HG03558 (cell line): Measurements from ENCODE around the gene DAPK2.

Experiments used
- ATAC-seq: cut with Tn5 transposase; IDR thresholded peaks from one replicate; pipeline ENCODE4 v1.9.1; 2021; ENCODE audit warnings: moderate number of reproducible peaks; ENCODE audit not compliant: unreplicated experiment; ENCODE audit errors: extremely low read depth

Gene DAPK2

DNA sequence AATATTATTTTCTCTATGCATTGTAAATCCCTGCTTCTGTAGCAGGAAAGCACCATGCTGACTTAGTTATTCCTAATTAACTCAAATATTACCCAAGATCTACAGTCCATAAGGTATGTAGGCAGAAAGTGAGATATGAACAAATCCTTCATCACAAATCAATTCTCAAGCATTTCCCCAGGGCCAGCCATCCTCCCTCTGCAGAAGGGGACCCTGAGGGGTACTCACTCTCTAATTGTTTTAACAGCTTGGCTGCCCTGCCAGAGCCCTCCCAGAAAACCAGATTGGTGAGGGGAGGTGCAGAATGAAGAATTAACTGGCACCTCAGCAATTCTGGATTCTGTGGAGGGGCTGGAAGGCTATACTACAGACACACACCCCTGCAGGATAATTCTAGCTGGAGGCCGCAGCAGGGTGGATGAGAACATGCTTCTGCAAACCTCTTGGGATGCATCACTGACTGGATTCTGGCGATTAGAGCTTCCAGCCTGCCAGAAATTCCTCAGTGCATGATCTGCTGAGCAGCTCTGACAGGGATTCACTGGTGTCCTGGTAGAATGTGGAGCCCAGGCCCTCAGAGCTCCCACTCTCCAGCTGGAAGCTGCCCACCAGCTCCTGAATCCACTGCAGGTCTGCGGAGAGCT, 123.9 kb downstream of the DAPK2 start:
- ATAC-seq, result no peak

DNA sequence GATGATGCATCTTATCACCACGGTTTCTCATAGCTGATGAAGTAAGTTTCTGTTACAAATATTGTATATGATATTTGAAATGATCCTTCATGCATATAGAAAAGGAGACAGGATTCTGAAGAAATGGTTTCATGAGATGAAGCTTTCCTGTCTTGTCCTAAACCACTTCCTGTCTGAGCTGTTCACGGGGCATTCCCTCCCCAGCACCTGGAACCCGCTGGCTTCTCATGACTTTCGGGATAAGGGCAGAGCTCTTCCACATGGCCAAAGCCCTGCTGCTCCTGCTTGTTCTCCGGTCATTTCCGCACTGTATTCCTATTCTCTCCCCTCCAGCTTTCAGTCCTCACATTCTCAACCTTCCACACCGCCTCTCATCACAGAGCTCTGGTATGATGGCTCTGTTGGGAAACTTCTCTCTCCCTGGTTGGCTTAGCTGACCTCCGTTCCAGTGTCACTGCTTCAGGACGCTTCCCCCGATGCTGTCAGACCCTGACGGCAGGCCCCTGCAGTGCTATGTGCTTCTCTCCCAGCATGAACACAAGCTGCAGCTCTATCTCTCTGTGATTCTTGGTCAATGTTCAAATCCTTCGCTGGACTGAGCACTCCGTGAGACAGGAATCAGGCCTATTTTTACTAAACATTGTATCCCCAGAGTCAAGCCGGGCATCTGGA, 125.6 kb downstream of the DAPK2 start:
- no peak for ATAC-seq

DNA sequence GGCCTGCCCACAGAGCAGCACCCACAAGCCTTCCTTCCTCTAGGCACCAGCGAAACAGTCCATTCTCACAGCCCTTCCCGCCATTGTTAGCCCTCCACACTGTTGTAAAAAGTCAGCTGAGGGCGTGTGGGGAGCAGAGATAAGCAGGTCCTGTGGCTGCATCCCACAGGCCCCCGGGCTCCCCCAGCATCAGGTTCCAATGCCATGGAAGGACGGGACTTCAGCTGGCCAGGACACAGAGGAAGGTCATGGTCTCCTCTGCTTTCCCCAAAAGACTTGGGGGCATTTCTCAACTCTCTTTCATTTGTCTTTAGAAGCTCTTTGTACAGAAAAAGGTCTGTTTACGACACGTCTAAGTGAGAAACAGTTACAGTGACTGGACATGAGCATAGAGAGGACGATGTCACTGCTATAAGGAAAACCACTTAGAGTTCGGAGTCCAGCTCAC, 127.4 kb downstream of the DAPK2 start:
- no peak for ATAC-seq

DNA sequence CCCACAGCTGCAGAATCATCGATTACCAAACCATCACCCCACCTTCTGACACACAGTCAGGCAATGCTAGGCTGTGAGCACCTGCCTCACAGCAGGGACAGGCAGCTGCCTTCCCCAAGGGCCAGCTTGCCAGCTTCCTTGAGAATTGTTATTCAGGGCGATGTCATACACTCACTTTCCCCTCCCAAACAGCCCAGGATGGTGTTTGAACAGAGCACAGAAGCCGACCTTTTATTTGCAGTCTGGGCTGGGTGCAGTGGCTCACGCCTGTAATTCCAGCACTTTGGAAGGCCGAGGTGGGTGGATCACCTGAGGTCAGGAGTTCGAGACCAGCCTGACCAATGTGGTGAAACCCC, 128.0 kb downstream of the DAPK2 start:
- no peak for ATAC-seq

DNA sequence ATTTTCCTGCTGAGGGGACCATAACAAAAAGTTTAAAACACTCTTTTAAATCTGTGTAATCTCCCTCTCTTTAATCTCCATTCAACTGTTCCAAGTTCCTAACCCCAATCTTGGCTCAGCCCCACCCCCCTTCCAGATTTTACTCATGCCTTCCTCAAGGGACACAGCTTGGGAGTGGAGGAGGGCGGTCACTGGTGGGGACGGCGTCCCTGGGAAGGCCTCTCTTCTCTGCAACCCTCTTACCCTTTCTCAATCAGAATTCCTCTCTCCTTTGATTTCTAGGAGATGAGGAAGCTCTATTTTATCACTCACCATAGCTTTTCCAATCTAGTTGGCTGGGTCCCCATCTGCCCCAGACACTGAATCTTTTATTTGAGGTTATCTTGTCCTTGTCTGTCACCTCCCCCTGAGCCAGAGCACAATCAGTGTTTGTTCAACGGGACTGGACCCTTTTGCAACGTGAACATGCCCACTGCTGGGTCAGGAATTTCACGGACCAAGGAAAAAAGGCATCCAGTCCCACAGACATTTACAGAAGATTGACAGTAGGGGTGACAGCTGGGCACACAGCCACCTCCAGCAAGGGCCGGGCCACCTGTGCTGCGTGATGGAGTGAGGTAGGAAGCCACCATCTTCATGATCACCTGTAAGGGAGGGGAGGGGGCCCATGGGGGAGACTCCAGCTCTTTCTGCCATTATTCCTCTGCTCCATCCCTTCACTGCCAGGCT, 128.5 kb downstream of the DAPK2 start:
- ATAC-seq, result no peak

DNA sequence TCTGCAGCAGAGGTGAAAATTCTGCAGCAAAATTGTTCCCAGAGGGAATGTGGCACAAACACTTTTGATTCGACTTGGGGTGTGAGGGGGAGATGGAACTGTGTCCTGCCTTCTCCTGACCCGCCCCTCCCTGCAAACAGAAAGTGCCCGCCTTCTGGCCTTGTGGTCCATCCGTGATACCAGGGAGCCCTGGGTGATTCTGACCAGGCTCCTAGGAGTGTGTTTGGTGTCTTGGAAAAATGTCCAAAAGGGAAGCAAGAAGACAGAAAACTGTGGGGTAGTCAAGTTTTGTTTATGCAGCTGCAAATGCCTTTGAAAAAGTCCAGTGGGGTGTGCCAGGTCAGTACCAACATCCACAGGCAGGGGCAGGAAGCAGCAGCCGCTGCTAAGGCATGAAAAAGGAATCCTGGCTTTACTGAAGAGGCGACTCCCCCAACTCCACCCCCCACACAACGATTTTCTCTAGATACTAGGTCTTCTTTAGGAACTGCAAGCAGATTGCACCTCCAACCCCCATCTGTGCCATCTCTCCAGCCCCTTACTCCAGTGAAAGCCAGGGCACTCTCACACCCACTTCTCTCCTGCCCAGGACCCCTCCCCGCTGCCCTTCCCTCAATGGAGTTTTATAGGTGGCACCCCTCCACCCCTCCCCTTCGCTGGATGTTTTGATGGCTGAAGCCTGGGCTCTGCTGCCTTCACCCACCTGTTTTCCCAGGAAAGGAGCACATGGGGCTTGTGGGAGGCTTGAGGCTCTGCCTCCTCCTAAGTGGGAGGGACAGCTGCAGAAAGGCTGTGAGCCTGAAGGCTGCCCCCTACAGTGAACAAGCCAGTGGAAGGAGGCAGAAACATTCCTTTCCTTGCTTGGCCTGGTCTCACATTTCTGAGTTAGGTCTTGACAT, 130.2 kb downstream of the DAPK2 start:
- no peak for ATAC-seq

DNA sequence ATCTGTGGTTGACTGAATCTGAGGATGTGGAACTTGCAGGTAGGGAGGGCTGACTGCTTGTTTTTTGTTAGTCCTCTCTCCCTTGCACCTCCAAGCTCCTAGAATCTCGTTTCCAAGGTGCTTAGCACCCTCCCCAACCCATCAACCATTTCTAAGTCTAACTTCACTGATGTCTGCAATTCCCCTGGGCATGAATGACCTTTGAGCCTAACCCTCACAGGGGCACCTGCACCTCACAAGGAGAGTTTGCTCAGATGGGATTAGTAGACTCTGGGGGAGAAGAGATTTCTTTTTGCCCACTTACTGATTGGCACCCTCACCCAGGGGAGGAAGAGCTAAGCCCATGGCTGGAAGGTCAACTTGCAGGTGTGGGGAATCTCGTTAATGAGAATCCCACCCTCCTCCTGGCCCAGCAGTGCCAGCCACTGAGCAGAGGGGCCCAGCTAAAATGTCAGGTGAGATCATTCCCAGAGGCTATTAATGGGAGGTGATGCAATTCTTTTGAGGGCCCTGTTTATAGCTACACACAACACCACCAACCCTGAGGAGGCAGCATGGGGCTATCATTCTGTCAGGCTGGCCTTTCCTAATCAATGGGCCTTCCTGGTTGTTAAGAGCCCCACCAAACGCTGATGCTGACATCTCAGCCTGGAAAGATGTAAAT, 130.9 kb downstream of the DAPK2 start:
- no peak for ATAC-seq

DNA sequence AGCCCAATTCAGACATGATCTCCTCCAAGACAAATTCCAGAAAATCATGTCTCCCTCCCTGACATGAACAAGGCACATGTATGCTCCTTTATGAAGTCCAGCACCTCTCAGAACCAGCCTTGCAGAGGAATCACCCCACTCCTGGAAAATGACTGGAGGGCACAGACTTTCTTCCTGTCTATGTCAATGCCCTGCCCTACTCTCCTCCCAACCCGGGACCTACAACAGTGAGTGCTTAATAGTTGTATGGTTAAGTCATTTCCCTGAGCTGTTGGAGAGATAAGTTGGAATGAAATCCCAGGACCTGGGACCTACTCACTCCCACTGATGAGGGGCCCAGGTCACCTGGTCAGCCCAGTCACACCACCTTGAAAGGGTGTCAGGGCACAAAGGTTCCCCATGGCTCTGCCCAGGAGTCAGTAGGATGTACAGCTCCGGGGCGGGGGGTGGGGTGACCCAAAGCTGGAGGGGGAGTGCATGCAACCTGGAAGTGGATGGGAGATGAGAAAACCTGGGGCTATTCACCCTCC, 132.4 kb downstream of the DAPK2 start:
- no peak for ATAC-seq

DNA sequence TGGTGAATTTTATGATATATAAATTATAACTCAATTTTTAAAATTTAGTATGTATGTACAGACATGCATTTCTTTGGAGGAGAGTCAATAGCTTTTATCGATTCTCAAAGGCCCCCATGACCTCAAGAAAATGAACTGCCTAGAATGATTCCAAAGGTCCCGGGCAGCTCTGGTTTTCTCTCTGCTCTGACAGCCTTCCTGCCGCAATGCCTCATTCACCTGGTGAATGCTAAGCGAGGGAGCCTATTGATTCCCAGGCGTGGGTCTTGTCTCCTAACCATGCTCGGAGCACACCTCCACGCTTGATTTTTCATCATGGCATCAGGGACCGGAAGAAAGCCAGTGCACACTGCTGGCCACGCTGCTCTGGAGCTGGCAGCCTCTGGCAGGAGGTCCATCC, 132.9 kb downstream of the DAPK2 start:
- ATAC-seq, result no peak

DNA sequence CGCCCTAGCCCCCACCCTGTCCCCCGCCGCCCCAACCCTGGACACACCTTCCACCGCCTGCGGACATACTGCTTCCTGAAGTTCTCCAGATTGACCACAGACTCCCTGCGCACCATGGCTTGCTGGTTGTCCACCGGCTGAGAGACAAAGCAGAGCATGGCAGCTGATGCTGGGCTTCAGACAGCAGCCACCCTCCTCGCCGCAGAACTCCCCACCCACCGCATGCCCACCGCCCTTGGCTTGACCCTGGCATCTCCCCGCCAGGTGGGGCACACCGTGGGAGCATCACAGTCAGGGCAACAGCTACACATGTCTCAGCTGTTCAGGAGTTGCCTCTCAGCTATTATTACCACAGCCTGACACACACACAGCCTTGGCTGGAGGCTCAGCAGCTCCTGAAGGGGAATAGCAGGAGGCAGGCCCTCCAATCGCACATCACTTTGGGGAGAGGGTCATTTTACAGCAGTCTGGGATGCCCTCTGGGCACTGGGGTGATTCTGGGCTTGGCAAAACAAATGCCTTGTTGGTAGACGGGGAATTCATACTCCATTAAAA, 134.1 kb downstream of the DAPK2 start:
- ATAC-seq, result no peak

DNA sequence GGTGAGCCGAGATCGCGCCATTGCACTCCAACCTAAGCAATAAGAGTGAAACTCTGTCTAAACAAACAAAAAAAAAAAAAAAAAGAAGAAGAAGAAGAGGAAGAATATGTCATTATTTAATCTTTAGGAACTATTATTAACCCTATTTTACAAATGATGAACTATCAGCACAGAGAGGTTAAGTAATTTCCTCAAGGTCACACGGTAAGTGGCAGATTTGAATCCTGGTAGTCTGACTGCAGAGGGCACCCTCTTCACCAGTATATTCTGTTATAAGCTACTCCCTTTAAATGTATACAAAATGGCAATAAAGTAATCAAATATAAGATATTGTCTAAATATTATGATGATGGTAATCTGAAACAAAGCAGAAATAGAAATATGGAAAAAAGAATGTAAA, 135.1 kb downstream of the DAPK2 start:
- no peak for ATAC-seq

DNA sequence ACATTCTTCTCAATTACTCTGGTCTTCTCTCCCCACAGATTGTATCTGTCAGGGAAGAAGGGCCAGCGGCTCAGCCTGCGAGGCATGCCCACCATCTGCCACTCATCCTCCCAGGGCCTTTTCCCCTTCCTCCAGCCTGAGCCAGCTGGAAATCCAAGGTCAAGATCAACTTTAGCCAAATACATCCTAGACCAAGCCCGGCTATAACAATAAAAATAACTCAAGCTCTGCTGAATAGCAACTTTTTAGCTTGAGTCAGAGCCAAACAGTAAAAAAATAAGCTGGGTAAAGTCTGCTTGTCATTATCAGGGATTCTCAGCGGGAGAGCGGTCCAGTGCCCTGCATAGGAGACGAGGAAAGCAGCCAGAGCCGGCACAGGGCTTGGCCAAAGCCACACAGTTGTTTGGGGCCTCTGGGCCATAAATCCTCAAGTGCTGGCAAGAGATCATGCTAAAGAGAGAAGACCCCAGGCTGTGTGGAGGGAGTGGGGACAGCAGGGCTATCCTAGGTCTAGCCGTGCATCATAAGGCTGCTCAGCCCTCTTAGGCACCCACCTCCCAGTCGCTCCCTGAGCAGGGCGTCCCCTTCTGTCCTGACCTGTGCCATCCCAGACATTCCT, 136.4 kb downstream of the DAPK2 start:
- no peak for ATAC-seq

DNA sequence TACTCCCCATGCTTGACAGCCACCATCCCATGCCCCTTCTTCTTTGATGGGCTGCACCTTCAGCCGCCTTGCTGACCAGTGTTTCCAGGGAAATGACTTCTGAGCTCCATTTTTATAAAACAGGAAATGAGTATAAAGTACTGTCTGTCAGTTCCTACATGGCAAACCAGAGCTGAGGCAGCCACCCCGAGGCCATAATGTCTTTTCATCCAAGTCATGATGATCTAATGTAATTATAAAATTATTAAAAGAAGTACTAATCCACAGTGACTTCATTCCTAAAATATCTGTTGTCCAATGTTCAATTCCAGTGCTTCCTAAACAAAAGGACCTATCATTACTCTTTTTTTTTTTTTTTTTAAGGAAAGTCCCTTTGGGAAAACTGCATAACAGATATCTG, 137.3 kb downstream of the DAPK2 start:
- ATAC-seq, result no peak

DNA sequence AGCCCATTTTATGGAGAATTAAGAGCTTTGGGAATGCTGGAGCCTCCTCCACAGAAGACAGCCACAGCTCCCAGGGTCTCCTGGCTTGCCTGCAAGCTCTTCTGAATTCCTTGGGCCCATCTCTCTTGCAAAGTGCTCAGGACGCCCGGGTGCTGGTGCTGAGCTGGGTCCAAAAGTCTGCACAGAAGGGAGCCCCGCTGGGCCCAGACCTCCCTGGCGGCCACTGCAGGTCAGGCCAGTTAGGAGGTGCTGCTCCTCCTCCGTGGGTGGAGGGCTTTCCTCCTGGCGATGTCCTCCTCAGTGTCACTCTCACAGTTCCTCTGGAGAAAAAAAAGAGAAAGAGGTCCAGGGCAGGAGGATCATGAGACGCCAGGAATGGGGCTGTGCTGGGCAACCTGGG, 138.0 kb downstream of the DAPK2 start:
- ATAC-seq, result no peak

DNA sequence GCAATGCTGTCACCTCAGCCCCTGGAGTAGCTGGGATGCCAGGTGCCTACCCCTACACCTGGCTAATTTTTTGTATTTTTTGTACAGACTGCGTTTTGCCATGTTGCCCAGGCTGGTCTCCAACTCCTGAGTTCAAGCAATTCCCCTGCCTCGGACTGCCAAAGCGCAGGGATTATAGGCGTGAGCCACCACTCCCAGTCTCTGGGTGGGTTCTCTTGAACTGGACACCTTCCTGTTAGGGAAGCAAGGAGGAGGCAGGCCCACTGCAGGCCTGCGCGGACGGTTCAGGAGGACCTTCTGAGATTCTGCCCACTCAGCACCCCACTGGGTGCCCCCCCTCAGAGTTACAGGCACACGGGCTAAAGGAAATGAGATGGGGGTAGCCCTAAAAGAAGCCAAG, 138.8 kb downstream of the DAPK2 start:
- ATAC-seq, result no peak

DNA sequence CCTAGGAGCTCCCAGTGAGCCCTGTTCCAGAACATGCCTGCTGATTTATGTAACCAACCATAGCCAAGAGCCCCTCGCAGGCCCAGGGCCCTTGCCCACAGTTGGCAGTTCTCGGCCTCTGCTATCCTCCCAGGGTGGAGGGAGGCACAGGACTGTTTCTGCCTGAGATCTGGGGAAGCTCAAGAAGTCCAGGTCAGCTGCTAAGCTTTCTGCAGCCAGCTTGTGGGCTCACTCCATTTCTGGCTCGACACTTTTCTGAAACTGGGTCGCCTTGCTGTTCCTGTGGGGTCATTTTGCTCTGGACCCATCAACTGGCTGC, 140.1 kb downstream of the DAPK2 start:
- no peak for ATAC-seq

DNA sequence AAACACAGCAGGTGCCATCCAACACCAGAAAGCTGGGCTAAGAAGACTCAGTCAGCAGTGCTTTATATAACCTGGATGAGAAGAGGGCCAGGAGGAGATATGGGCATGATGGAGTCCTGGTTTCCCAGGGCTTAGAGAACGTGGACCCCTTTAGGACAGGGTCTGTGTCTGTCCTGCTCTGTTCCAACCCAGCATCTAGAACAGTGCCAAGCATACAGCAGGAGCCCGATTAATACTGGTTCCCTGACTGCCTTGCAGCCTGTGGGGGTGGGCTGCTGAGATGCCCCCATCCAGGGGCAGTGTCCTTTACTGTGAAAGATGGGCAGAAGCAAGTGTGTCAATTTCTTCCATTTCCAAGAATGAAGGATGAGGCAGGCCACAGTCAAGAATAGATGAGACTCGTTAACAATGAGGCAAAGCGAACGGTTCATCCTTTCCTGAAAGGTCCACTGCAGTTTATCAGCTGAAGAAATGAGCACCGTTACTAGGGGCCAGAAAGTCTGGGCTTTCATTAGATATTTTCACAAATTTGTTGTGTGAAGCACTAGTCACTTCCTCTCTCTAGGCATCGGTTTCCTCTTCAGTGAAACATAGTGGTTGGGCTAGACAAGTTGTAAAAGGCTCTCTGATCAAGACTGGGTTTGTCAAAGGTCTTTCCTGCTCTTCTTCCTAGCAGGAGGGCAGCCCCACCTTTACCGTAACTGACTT, 140.6 kb downstream of the DAPK2 start:
- ATAC-seq, result no peak

DNA sequence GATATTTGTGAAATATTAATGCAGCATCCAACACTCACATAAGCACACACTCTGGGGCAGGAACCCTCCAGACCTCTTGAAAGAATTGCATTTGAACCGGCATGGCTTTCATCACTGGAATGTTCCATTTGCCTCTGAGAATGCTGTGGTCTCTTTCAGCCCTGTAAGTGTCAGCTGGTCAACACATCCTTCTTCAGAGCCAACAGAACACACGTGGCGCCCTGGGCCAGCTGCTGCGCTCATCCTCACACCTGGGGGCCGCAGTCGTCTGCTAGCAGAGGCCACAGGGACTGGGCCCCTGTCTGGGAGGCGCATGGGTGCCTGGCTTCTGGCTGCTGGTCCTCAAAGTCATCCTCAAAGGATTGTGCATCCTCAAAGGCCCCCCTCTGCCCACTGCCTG, 141.2 kb downstream of the DAPK2 start:
- no peak for ATAC-seq

DNA sequence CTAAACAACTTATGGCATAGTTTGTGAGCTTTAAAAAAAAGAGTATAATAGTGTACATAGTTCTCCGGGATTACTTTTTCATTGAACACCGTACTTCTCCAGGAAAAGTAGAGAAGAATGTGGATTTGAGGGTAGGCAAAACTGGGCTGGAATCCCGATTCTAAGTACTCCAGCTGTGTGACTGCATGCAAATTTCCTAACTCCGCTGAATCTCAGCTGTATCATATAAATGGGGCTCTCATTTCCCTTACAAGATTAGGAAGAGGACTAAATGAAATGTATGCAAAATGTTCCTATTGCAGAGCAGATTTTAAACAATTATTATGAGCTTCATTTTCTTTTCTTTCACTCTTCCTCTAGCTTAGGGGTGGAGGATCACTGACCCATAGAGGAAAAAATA, 142.2 kb downstream of the DAPK2 start:
- ATAC-seq, result no peak
